K562 (cell line): ENCODE data around the gene HS2ST1. TPM values are rescaled to one million over a fixed set of nuclear protein-coding genes. Genes with fewer than 3 reads are reported as not detected.

ENCODE experiments used
- ATF2 ChIP-seq: sonication (generic); formaldehyde crosslinking; IDR thresholded peaks from 2 replicates; pipeline ENCODE4 v1.8.1; 2022; ENCODE audit warnings: missing genetic modification reagents
- BHLHE40 ChIP-seq: IDR thresholded peaks from 2 replicates; pipeline ENCODE4 v1.6.1; 2011; ENCODE audit warnings: low read length, improper control_type of control experiment
- CBX3 ChIP-seq, 2 experiments: IDR thresholded peaks; 1 replicate in 1 of 2; 2 replicates in 1 of 2; pipeline ENCODE4 v1.6.1; 2012; ENCODE audit warnings: inconsistent platforms in 2 of 2, low read length in 2 of 2, borderline replicate concordance in 1 of 2, control low read depth in 1 of 2
- CHAMP1 ChIP-seq: fragments of 450-650 bp; IDR thresholded peaks from 2 replicates; pipeline ENCODE4 v1.6.1; 2016; ENCODE audit warnings: mild to moderate bottlenecking
- FOXJ3 ChIP-seq: sonication (generic); formaldehyde crosslinking; IDR thresholded peaks from 2 replicates; pipeline ENCODE4 v1.4.0; 2020; ENCODE audit warnings: mild to moderate bottlenecking, missing genetic modification reagents
- HDAC2 ChIP-seq: fragments of 450-650 bp; IDR thresholded peaks from 2 replicates; pipeline ENCODE4 v1.6.1; 2016; ENCODE audit warnings: mild to moderate bottlenecking
- HDAC3 ChIP-seq: fragments of 450-650 bp; IDR thresholded peaks from 2 replicates; pipeline ENCODE4 v1.6.1; 2018; ENCODE audit warnings: borderline replicate concordance, mild to moderate bottlenecking, moderate library complexity; ENCODE audit not compliant: partially characterized antibody
- MBD2 ChIP-seq: sonication (generic); IDR thresholded peaks from 2 replicates; pipeline ENCODE4 v1.6.1; 2016; ENCODE audit warnings: low read depth, borderline replicate concordance
- NEUROD1 ChIP-seq: fragments of 150-350 bp; IDR thresholded peaks from 2 replicates; pipeline ENCODE4 v1.6.1; 2014; ENCODE audit warnings: borderline replicate concordance, low read length, low read depth; ENCODE audit not compliant: partially characterized antibody
- NR0B1 ChIP-seq: fragments of 450-650 bp; IDR thresholded peaks from one replicate; pipeline ENCODE4 v1.6.1; 2018; ENCODE audit warnings: mild to moderate bottlenecking, moderate library complexity; ENCODE audit not compliant: partially characterized antibody
- SNIP1 ChIP-seq: fragments of 450-650 bp; IDR thresholded peaks from 2 replicates; pipeline ENCODE4 v1.7.1; 2017; ENCODE audit warnings: low read depth, mild to moderate bottlenecking
- TEAD4 ChIP-seq, 2 experiments: sonication (generic) in 1 of 2; formaldehyde crosslinking in 1 of 2; IDR thresholded peaks; 2 replicates each; pipeline versions ENCODE4 v1.6.1 to v1.8.0; 2012 to 2022; ENCODE audit warnings: borderline replicate concordance in 1 of 2, inconsistent platforms in 1 of 2, low read length in 1 of 2, mild to moderate bottlenecking in 1 of 2, missing genetic modification reagents in 1 of 2
- THRB ChIP-seq: fragments of 450-650 bp; formaldehyde crosslinking; conservative IDR thresholded peaks from 2 replicates; pipeline ENCODE4 v1.4.0; 2022; ENCODE audit warnings: mild to moderate bottlenecking, missing genetic modification characterization
- ZC3H4 ChIP-seq: sonication (generic); formaldehyde crosslinking; IDR thresholded peaks from 2 replicates; pipeline ENCODE4 v1.9.0; 2021; ENCODE audit warnings: missing genetic modification reagents, borderline replicate concordance
- ZMIZ1 ChIP-seq, 2 experiments: fragments of 150-350 bp in 1 of 2; IDR thresholded peaks; 2 replicates each; pipeline ENCODE4 v1.6.1; 2012 to 2016; ENCODE audit warnings: low read depth in 2 of 2, low read length in 2 of 2, mild to moderate bottlenecking in 1 of 2, moderate library complexity in 1 of 2
- ZNF124 ChIP-seq: sonication (generic); formaldehyde crosslinking; IDR thresholded peaks from 2 replicates; pipeline ENCODE4 v1.8.1; 2022; ENCODE audit warnings: missing genetic modification reagents
- ZNF551 ChIP-seq: fragments of 250-450 bp; sonication (Bioruptor Pico); IDR thresholded peaks from 2 replicates; pipeline ENCODE4 v1.5.0; 2021; ENCODE audit warnings: mild to moderate bottlenecking, moderate library complexity
- polyA plus RNA-seq, 8 experiments: library from polyadenylated mRNA; depleted of rRNA in 4 of 8; stranded (reverse) in 5 of 8; unstranded in 3 of 8; fragments of >200 nt; fragmentation: Nextera tagmentation in 2 of 8; fragmentation: Illumina TruSeq in 1 of 8; extraction: Ambion mirVana in 2 of 8; extraction: Trizol in 1 of 8; gene quantifications; 2 replicates each; pipeline versions ENCODE4 v1.2.1 to v1.2.3, GENCODE V29; 2011 to 2014; ENCODE audit warnings: inconsistent platforms in 1 of 8, missing spikeins in 1 of 8
- total RNA-seq, 7 experiments: library from RNA; depleted of rRNA in 6 of 7; stranded (reverse); fragments of >200 nt in 6 of 7; fragmentation: Illumina TruSeq in 2 of 7; extraction: Trizol in 2 of 7; gene quantifications; 2 replicates each; pipeline versions ENCODE4 v1.2.1 to v1.2.3, GENCODE V29; 2011 to 2021; ENCODE audit warnings: low replicate concordance in 1 of 7

HS2ST1 gene
- total and polyA plus RNA-seq, 9 of the 15 experiments (the other 6 are each of a cell fraction or from before 2014, with no cell fraction given): 7.7 to 43.3 (median 25.8) TPM

- TF ChIP-seq TEAD4 (IDR thresholded peaks at IDR 0.05; ENCODE audit: low read length) (no peak; the same call in 1 of the 2 replicates), TEAD4 (CRISPR knock-in tag; IDR thresholded peaks at IDR 0.05; ENCODE audit: borderline replicate concordance) (no peak), NR0B1 (no peak), ZMIZ1 (IDR thresholded peaks at IDR 0.05; ENCODE audit: low read depth in 2 of 2, low read length in 2 of 2) (no peak), ATF2 (no peak), FOXJ3 (CRISPR knock-in tag) (no peak), NEUROD1 (peak; percentile 63), ZNF551 (CRISPR knock-in tag) (no peak), ZC3H4 (CRISPR knock-in tag) (no peak), CBX3 (IDR thresholded peaks at IDR 0.05; ENCODE audit: borderline replicate concordance in 1 of 2, low read length in 2 of 2) (no peak), MBD2 (peak; percentile 56; the same call in 1 of the 2 replicates), CHAMP1 (no peak), BHLHE40 (no peak), THRB (CRISPR knock-in tag) (no peak), SNIP1 (no peak), HDAC3 (no peak), HDAC2 (peak; percentile 39), ZNF124 (CRISPR knock-in tag) (no peak)
Observed at GRCh38 chr1:86913896-86914600, 387 bp upstream of the HS2ST1 start, which contains the start of gene SELENOF (continued).
